NCI-H1048 (cell line): Measurements from ENCODE around the gene SGK2.

Source experiments
- DNase-seq: peaks from one replicate; lab custom pipeline; 2025; lab: John Stamatoyannopoulos, UW

The SGK2 gene

DNA sequence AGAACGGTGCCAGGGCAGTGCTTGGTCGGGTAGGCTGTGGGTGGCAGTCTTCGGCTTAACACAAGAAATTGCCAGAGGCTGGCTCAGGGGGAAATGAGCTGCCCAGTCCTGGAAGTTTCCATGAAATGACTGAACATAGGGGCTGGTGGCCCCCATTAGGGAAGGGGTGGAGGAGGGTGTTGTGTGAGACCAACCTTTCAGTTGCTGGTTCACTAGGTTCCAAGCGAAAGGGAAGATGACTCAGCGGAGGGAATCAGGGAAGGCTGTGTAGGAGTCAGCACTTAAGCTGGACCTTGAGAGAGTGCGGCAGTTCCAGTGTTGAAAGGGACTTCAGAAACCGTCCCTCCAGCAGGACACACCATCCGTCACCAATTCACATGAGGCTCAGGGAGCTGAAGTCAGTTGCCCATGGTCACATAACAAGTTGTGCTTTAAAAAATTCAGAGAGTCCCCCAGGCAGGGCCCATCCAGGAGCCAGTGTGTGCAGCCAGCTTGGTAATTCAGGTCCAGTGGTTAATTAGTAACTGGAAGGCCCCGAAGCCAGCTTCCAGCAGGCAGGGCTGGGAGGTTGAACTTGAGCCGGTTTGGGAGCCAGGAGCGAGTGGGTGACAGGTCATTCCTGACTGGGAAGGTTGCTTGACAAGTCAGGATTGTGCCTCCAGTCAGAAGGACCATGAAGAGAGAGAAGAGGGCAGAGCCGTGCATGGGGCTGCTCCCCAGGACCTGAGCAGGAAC, at the start of gene SGK2:
TSS of gene SGK2 (plus strand) at position 616 of the 735 bp plus-strand sequence. CDS start 7,469 bp downstream, outside the sequence.
- no peak for DNase-seq

DNA sequence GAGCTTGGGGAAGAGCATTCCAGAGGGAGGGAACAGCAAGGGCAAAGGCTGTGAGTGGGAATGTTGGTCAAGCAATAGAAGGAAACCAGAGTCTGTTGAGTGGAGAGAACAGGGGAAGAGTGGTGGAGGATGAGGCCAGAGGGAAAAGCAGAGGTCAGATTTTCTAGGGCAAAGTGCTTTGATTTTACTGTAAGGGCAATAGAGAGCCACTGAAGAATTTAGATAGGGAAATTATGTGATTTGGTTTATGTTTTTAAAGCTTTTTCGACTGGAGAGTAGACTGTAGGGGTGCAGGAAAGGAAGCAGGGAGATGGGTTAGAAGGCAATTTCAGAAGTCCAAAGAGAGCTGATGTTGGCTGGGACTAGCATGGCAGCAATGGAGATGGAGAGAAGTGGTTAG, 46.9 kb upstream of the SGK2 start:
- no peak for DNase-seq

DNA sequence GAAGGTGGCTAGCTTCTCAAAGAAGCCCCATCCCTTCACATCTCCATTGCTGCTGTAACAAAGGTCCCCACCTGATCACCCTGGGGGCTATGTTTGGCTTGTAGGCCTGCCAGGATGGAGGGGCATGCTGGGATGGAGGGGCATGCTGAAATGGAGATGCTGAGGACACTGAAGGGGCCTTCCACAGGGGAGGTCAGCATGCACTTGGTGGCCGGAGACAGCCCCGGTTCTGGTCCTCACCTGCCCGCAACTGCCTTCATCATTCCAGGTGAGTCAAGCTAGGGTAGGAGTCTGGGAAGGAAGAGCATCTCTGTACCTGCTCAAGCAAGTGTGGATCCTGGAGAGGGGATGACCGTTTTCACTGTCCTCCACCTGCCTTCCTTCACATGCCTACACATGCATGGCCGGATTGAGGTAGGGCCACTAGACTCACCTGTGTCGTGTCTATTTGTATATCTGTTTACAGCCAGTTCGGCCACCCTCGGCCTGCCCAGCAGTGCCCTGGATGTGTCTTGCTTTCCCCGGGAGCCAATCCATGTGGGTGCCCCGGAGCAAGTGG, 45.4 kb upstream of the SGK2 start:
- DNase-seq: no peak

DNA sequence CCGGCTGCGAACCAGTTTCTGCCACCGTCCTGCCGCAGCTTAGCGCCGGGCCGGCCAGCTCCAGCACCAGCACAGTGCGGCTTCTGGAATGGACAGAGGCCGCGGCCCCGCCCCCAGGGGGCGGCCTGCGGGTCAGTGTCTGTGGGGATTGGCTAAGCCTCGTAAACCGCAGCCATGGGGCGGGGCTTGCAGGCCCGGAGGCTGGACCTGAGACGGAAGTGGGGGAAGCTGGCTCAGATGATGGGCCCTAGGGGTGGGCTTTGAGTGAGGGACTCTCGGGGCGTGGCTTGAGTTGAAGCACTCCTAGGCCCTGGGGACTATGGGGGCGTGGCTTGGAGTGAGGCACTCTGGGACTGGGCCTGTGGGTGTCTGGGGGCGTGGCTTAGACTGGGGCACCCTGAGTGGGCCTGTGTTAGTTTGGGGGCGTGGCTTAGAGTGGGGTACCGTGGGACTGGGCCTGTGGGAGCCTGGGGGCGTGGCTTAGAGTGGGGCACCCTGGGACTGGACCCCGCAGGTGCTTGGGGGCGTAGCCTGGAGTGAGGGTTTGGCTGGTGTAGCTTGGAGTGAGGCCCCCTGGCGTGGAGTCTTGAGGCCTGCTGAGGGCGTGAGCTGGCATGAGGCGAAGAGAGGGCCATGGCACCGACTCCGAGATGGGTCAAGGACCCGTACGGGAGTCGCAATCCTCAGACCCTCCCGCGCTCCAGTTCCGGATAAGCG, 44.7 kb upstream of the SGK2 start:
- DNase-seq: no peak

DNA sequence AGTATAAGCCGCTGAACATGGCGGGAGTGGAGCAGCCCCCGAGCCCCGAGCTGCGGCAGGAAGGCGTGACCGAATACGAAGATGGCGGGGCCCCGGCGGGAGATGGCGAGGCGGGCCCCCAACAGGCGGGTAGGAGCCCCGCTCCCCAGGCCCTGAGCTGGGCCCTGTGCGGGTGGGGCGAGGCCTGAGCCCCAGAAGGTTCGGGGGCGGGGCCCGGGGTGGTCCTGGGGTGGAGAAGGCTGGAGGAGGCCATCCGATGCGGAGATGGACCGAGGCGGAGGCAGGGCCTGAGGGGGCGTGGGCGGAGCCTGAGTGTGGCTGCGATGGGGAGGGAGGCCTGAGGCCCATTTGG, 44.2 kb upstream of the SGK2 start:
- DNase-seq: no peak

- DNase-seq: no peak
Observed at GRCh38 chr20:43515628-43516027, 43.2 kb upstream of the SGK2 start.

DNA sequence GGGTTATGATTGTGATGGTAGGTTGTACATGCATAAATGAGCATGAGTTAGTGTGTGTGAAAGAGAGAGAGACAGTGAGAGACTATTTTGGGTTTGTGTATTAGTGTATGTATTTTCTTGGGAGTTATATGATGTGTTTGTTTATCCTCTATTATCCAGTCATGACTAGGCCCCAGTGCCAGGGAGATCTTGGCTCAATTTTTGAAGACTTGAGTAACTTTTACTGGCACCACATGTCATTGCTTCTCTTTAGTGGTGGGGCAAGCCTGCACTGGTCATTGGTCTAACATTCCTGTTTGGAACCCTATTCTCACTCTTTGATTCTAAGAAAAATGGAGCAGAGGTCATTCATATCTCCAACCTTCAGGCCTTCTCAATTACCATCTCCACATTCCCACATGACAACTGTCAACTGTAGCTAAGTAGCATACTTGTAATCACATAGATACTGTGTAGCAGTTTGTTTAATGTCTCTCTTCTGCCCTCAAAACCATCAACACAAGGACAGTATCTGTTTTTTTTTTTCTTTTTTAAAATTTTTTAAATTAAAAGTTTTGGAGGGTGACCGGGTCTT, 42.5 kb upstream of the SGK2 start:
- no peak for DNase-seq

DNA sequence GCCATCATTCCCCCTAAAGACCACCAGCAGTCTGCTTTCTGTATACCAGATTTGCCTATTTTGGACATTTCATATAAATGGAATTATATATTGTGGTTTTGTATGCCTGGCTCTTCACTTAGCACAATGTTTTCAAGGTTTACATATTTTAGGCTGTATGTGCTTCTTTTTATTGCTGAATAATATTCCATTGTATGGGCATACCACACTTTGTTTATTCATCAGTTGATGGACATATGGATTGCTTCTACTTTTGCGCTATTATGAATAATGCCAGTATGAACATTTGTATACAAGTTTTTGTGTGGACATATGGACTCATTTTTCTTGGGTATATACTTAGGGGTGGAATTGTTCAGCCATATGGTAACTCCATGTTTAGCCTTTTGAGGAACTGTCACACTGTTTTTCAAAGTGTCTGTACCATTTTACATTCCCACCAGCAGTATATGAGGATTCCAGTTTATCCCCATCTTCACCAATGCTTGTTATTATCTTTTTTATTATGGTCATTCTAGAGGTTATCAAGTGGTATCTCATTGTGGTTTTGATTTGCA, 38.7 kb upstream of the SGK2 start:
- DNase-seq: no peak

DNA sequence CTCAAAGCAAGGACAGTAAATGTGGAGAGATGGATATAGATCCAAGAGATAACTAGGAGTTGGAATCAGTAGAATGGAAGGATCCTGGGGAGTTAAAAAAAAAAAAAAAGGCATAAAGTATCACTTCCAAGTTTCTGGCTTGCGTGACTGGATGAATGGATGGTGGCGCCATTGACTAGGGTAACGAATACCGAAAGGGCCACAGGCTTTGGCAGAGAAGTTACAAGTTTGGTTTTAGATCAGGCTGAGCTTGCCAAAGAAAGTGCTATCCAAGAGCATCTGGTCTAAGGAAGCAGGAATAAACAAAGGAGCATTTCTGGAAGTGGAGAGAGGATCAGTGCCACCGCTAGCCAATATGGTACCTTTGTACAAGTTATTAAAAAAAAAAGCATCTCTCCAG, 33.8 kb upstream of the SGK2 start:
- no peak for DNase-seq

DNA sequence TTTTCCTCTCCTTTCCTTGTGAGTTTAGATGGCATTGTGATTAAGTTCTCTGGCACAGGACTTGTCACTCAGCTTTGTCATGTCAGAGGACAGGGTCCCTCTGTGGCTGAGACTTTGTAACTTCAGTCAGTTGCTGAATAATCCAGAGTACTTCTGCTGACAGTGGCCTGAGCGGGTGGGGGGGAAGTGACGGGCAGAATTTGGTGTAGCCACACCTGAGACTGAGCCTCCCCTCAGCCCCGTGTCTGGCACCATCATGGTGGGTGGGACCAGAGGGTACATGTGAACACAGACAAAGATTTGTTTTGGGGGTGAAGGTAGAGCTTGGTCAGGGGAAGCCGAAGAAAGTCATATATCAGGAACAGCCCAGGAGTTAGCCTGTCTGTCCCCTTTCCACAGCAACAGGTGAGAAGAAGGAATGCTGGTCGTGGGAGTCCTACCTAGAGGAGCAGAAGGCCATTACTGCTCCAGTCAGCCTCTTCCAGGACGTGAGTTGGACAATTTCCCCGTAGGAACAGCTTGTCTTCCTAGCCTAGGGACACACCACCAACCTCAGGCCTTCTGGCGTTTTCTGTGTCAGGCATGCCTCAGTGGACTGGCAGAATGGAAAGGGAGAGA, 30.5 kb upstream of the SGK2 start:
- DNase-seq: no peak

GRCh38 chr20:43529051-43529450, 29.8 kb upstream of the SGK2 start:
- DNase-seq: no peak

GRCh38 chr20:43529457-43530153, 29.2 kb upstream of the SGK2 start:
- no peak for DNase-seq

DNA sequence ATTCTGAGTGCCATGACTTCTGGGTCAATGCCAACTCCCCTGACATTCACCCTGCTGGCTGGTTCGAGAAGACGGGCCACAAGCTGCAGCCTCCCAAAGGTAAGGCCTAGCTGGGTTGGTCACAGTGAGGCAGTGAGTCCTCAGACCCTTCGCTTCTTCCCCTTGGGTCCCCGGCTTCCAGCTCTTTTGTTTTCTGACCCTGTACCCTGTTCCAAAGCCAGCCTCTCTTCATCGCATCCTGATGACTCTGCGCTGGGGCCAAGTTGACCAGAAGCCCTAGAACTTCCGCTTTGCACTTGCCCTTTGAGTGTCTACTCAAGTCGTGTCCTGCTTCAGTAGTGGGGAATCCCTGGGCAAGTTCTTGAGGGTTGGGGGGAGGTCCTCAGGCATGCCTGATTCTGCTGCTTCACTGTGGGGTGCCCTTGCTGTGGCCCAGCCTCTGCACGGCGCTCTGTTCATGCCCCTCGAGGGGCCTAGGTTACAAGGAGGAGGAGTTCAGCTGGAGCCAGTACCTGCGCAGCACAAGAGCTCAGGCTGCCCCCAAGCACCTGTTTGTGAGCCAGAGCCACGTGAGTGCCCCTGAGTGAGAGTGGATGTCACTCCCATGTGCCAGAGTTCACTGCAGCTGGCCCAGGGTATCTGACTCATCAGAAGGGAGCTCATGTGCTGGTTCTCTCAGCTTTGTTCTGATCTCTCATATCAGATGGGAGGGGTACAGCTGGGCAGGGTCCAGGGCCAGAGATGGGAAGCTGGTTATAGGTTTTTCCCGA, 28.3 kb upstream of the SGK2 start:
- DNase-seq: no peak

DNA sequence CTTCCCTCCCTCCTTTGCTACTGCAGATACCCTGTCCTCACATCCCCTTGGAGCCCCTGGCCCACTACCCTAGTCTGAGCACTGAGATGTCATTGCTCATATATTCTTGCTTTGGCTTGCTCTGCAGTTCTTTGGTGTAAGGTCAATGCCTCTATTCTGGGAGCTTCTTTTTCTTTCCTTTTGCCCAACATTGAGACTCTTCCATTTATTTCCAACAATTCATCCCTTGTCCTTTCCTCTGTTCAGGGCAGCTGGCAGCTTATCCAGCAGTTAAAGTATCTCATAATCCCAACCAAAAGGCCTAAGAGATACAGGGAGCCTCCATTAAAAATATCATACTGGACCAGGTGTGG, 27.8 kb upstream of the SGK2 start:
- DNase-seq: no peak

- DNase-seq: no peak
Observed at GRCh38 chr20:43532416-43533055, 26.3 kb upstream of the SGK2 start.

- no peak for DNase-seq
Observed at GRCh38 chr20:43533060-43533459, 25.8 kb upstream of the SGK2 start.

DNA sequence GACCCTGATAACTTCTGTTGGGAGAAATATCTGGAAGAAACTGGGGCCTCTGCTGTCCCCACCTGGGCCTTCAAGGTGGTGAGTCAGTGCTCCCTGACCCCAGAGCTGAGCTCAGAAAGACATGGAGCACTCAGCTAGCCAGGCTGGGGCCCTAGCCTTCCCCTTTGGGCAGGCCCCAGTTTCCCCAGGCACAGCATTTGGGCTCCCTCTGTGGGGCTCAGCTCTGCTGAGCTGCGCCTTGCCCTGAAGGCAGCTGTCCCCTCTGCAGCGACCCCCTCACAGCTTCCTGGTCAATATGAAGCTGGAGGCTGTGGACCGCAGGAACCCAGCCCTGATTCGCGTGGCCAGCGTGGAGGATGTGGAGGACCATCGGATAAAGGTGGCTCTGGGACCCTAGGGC, 24.8 kb upstream of the SGK2 start:
- DNase-seq: no peak

DNA sequence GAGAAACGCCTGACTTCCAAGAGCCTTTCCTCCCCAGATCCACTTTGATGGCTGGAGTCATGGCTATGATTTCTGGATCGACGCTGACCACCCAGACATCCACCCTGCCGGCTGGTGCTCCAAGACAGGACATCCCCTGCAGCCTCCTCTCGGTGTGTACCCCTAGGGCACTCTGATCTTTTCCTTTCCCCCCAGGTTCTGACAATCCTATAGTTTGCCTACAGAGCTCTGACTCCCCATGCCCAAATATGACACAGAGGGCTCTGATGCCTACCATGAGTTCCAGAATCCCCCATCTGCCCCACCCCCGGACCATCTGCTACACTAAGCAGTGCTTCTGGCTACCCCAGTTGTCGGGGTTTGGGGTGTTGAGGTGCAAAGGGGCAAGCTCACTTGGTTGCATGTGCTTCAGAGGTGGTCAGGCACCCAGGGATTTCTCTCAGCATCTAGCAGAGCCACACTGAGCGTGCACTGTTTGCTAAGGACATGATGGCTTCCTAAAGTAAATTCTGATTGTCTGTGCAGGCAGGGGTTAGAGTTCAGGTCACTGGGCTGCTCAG, 24.0 kb upstream of the SGK2 start:
- no peak for DNase-seq

DNA sequence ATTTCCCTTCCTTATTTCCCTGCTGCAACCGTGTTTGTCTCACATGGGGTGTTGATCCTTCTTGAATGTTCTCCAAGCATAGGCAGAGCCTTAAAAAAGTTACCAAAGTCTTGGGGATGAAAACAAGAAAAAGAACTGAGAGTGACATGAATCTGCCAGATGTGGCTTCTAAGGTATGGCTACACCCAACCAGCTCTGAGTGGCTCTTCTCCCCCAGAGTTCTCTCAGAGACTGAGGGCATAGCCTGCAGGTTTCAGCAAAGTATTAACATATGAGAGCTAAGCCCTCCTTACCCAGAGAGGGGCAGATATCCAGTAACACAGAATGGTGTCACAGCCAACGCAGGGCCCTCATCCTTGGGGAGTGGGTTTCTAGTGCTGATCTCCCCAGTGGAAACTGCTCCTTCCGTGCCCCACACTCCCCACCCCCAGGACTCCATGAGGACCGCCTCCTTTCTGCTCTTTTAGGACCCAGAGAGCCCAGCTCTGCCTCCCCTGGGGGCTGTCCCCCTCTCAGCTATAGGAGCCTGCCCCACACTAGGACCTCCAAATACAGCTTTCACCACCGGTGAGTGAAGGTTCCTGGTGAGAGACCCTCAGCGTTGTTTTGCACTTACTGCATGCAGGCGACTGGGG, 23.3 kb upstream of the SGK2 start:
- DNase-seq: no peak
